Measurements from ENCODE around the gene REV1.

- TF ChIP-seq, protein P1, sequence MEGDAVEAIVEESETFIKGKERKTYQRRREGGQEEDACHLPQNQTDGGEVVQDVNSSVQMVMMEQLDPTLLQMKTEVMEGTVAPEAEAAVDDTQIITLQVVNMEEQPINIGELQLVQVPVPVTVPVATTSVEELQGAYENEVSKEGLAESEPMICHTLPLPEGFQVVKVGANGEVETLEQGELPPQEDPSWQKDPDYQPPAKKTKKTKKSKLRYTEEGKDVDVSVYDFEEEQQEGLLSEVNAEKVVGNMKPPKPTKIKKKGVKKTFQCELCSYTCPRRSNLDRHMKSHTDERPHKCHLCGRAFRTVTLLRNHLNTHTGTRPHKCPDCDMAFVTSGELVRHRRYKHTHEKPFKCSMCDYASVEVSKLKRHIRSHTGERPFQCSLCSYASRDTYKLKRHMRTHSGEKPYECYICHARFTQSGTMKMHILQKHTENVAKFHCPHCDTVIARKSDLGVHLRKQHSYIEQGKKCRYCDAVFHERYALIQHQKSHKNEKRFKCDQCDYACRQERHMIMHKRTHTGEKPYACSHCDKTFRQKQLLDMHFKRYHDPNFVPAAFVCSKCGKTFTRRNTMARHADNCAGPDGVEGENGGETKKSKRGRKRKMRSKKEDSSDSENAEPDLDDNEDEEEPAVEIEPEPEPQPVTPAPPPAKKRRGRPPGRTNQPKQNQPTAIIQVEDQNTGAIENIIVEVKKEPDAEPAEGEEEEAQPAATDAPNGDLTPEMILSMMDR (IDR thresholded peaks at IDR 0.05), result no peak
- no peak for TF ChIP-seq POLR2AphosphoS5 (IDR thresholded peaks at IDR 0.05)
- no peak for TF ChIP-seq POLR2A (IDR thresholded peaks at IDR 0.05)
Observed at GRCh38 chr2:99448556-99448955, 41.3 kb downstream of the REV1 start.
